PC-9 (cell line): ENCODE results near the gene DSG3.

Source experiments
- CTCF ChIP-seq: fragments of 200-600 bp; sonication (generic); conservative IDR thresholded peaks from 2 replicates; pipeline ENCODE4 v1.6.1; 2017; ENCODE audit warnings: mixed run types, antibody characterized with exemption, mild to moderate bottlenecking, moderate library complexity
- EZH2 ChIP-seq: fragments of 200-600 bp; sonication (generic); IDR thresholded peaks from 2 replicates; pipeline ENCODE4 v1.8.0; 2017; ENCODE audit warnings: antibody characterized with exemption, low read depth

- TF ChIP-seq EZH2 (no peak), CTCF (no peak)
Observed at GRCh38 chr18:31509571-31509970, 62.0 kb downstream of the DSG3 start.
